Activated CD4-positive, alpha-beta memory T cell treated with anti-CD3 and anti-CD28 coated beads for 36 hours (primary cell): ENCODE results near the gene COQ8B. TPM values are rescaled to one million over a fixed set of nuclear protein-coding genes. Genes with fewer than 3 reads are reported as not detected.

ENCODE experiments used
- CTCF ChIA-PET: fragments of 350-600 bp; sonication (Branson Sonifier 250); formaldehyde crosslinking; loops from one replicate; lab custom pipeline; 2021; ENCODE audit warnings: antibody characterized with exemption, inconsistent platforms; lab: Charles Lee
- POLR2A ChIA-PET: fragments of 350-600 bp; sonication (Branson Sonifier 250); formaldehyde crosslinking; loops from one replicate; lab custom pipeline; 2021; ENCODE audit warnings: antibody characterized with exemption; lab: Charles Lee
- DNase-seq: peaks from one replicate; pipeline ENCODE4 v3.0.0-alpha.2; 2020
- H3K27ac Mint-ChIP-seq: one replicate; pipeline ENCODE4 v1.8.0; 2021; ENCODE audit warnings: mixed read lengths
- H3K27me3 Mint-ChIP-seq: one replicate; pipeline ENCODE4 v1.8.0; 2021; ENCODE audit warnings: mixed read lengths
- H3K36me3 Mint-ChIP-seq: one replicate; pipeline ENCODE4 v1.8.0; 2021; ENCODE audit warnings: mixed read lengths
- H3K4me1 Mint-ChIP-seq: one replicate; pipeline ENCODE4 v1.8.0; 2021; ENCODE audit warnings: low read depth, mixed read lengths
- H3K4me3 Mint-ChIP-seq: one replicate; pipeline ENCODE4 v1.8.0; 2021; ENCODE audit warnings: mild to moderate bottlenecking, mixed read lengths
- H3K9me3 Mint-ChIP-seq: one replicate; pipeline ENCODE4 v1.8.0; 2021; ENCODE audit warnings: mixed read lengths
- intact Hi-C: fragments of 100-400 bp; cut with micrococcal nuclease; formaldehyde crosslinking; loops from one replicate; pipeline ENCODE4 v1.15.1; 2023
- total RNA-seq, 2 experiments: library from RNA; stranded (reverse); gene quantifications; one replicate each; pipeline ENCODE4 v1.2.3, GENCODE V29; 2021

COQ8B gene
- total RNA-seq, 2 experiments from 2014 or later: 31.7 to 36.3 TPM

DNA sequence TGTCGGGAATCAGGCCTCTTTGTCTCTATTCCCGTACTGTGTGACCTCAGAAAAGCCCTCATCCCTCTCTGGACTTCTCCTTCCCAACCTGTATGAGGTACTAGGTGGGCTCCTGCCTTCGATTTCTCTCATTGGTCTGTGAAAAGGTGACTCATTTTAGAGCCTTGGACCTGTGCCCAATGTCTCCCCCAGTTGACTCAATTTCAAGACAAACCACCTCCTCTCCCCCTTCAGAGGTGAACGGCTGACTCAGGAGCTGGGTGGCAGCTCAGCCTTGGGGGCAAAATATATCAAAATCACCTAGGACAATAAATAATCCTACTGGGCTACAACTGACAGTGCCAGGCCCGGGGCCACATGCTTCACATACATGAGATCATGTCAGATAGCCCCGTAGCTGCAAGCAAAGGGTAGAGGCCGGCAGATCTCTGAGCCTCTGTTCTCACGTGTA lies 630 bp downstream of the COQ8B start:
- H3K36me3 Mint-ChIP-seq: peaks cover 12% of the 10 kb centered on the region
- H3K9me3 Mint-ChIP-seq: no peaks in the 10 kb centered on the region
- H3K27me3 Mint-ChIP-seq: no peaks in the 10 kb centered on the region
- peak; percentile 85 for DNase-seq
- intact Hi-C loops: loop anchor here (1.0 kb wide), 8 partner anchors 8 to 681 kb away; partner anchors contain the start of genes ACTMAP, BCKDHA, EXOSC5 and NUMBL
- peak overlapping the region; percentile 93 for H3K4me3 Mint-ChIP-seq
- CTCF ChIA-PET: interaction anchor here (1.3 to 1.7 kb wide), 6 partner anchors 9 to 103 kb away, joined by 3 to 11 read pairs (median 7); partner anchors contain the start of gene NUMBL
- H3K27ac Mint-ChIP-seq: peak overlapping the region; percentile 97
- POLR2A ChIA-PET: interaction anchor here (1.0 to 2.4 kb wide), 8 partner anchors 25 to 89 kb away, joined by 3 to 16 read pairs (median 5); partner anchors contain the start of genes ACTMAP, NUMBL, RAB4B and SNRPA
- peaks cover 53% of the 10 kb centered on the region for H3K4me1 Mint-ChIP-seq

DNA sequence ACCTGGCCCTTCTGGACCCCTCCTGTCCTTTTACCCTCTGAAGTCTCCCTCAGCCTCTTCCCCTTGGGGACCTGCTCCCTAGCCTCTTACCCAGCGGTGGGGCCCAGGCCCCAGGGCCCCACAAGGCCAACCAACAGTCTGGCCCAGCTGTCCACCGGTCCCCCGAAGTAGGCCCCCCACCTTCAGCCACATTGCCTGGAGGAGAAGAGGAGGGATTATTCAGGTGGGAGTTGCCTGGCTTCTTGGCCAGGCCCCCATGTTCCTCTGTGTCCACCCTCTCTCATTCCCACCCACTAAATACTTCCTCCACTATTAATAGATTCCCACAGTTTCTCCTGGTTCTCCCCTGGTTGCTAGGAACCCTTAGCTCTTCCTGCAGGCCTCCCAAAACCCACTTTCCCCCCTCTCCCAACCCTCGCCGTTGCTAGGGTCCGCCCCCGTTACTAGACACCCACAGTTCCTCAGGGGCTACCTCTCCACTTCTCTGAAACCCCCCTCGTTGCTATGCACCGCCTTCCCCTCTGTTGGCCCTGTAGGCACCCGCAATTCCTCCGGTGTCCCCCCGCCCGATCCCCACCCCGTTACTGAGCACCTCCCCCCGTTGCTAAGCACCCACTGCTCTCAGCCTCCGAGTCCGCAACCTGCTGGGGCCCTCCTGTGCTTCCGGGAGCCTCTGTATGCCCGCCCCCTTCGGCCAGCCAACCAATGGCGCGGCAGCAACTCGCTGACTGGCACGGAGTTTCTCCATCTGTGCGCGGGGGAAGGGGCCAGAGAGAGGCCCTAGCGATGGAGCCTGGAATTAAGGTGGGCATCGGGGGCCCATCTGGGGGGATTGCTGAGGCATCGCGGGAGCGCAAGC lies 2.0 kb downstream of the COQ8B start:
- H3K4me1 Mint-ChIP-seq: peaks cover 41% of the 10 kb centered on the region

DNA sequence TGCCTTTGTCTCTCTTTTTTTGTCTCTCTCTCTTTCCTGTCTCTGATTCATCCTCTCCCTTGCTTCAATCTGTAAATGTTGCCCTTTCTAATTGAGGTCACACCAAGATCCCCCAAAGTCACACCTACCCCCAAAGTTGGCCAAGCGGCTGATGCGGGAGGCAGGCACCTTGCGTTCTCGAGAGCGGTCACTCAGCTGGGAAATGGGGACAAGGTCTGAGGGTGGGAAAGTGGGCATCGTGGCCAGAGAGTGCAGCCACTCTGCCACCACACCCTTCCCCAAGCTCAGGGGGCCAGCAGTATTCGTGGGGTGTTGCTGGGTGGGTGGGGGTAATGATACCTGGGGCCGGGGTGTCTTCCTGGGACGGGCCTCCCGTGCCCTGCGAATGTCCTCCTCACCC lies 2.7 kb downstream of the COQ8B start:
- intact Hi-C loops: no loop called here
- H3K36me3 Mint-ChIP-seq: peaks cover 19% of the 10 kb centered on the region
- DNase-seq: no peak

More for the DNA sequence above, 2.0 kb downstream of the COQ8B start:
- Mint-ChIP-seq H3K4me3 (peak overlapping the region; percentile 93), H3K9me3 (no peaks in the 10 kb centered on the region), H3K27ac (peak overlapping the region; percentile 97), H3K36me3 (peaks cover 16% of the 10 kb centered on the region), H3K27me3 (no peaks in the 10 kb centered on the region)
- peak; percentile 97 for DNase-seq
- intact Hi-C loops: loop anchor here (1.0 kb wide), 1 partner anchor 99 kb away; no protein-coding TSS in a partner anchor
- POLR2A ChIA-PET: no interaction called here
- CTCF ChIA-PET: no interaction called here

DNA sequence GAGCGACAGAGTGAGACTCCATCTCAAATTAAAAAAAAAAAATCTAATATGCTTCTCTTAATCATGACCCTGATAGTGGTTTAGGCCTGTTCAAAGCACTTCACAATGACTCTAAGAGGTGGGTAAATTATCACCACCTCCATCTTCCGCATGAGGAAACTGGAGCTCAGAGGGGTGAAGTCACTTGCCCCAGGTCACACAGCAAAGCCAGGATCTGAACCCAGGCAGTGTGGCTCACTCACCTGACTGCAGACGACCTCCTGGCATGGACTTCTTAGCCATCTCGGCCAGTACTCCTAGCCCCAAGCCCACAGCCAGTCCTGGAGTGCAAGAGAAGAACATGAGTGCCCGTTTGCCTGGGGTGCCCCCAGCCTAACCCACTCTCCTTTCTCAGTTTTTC lies 6.9 kb downstream of the COQ8B start:
- H3K4me3 Mint-ChIP-seq: no peak overlapping the region
- H3K27me3 Mint-ChIP-seq: no peaks in the 10 kb centered on the region
- peaks cover 24% of the 10 kb centered on the region for H3K36me3 Mint-ChIP-seq
- intact Hi-C loops: no loop called here
- no peak overlapping the region for H3K27ac Mint-ChIP-seq
- H3K4me1 Mint-ChIP-seq: peaks cover 16% of the 10 kb centered on the region
- POLR2A ChIA-PET: no interaction called here
- DNase-seq: no peak
- CTCF ChIA-PET: interaction anchor here (0.6 kb wide), 1 partner anchor 997 kb away, joined by 3 read pairs; no protein-coding TSS in a partner anchor
- no peaks in the 10 kb centered on the region for H3K9me3 Mint-ChIP-seq

More for the DNA sequence above, 2.7 kb downstream of the COQ8B start:
- ChIA-PET POLR2A (no interaction called here), CTCF (no interaction called here)
- peaks cover 35% of the 10 kb centered on the region for H3K4me1 Mint-ChIP-seq
- peak overlapping the region; percentile 52 for H3K27ac Mint-ChIP-seq
- H3K27me3 Mint-ChIP-seq: no peaks in the 10 kb centered on the region
- peak overlapping the region; percentile 93 for H3K4me3 Mint-ChIP-seq
- no peaks in the 10 kb centered on the region for H3K9me3 Mint-ChIP-seq

DNA sequence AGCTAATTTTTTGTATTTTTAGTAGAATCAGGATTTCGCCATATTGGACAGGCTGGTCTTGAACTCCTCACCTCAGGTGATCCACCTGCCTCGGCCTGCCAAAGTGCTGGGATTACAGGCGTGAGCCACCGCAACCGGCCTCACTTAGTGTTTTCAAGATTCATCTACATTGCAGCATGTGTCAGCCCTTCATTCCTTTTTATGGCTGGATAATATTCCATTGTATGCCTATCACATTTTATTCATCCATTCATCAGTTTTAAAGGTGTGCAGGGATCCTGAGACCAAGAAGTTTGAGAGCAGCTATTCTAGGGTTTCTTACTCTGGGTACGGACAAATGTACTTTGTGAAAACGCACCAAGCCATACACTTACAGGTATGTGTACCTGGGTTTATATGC lies 9.1 kb downstream of the COQ8B start:
- Mint-ChIP-seq H3K27me3 (no peaks in the 10 kb centered on the region), H3K9me3 (no peaks in the 10 kb centered on the region), H3K36me3 (peaks cover 30% of the 10 kb centered on the region), H3K27ac (no peak overlapping the region), H3K4me1 (peaks cover 5% of the 10 kb centered on the region), H3K4me3 (no peak overlapping the region)
- CTCF ChIA-PET: interaction anchor here (1.1 kb wide), 1 partner anchor 9 kb away, joined by 4 read pairs; the partner anchor contains the start of genes COQ8B and ITPKC
- intact Hi-C loops: no loop called here
- POLR2A ChIA-PET: no interaction called here
- DNase-seq: no peak

DNA sequence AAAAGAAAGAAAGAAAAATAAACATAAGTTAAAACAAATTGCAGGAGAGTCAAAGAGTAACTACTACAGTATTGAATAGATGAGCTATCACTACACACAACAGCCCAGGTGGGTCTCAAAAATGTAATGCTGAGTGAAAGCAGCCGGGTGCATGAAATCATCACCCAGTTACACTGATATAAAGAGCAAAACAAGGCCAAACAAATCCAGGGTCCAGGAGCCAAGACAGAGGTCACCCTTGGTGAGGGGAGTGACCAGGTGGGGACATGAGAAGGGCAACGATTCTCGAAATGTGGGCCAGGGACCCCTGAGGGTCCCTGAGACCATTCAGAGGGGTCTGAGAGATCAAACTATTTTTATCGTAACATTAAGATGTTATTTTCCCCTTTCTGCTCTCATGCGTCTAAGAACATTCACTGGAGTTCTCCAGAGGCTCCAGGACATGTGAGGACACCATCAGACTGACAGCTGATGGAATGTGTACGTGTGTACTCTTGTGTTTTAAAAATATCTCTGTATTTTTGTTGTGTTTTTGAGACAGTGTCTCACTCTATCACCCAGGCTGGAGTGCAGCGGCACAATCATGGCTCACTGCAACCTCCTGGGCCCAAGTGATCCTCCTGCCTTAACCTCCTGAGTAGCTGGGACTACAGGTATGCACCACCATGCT lies 10.6 kb downstream of the COQ8B start:
- POLR2A ChIA-PET: no interaction called here
- Mint-ChIP-seq H3K27me3 (no peaks in the 10 kb centered on the region), H3K4me1 (no peaks in the 10 kb centered on the region), H3K4me3 (no peak overlapping the region), H3K9me3 (no peaks in the 10 kb centered on the region), H3K27ac (no peak overlapping the region), H3K36me3 (peaks cover 26% of the 10 kb centered on the region)
- no peak for DNase-seq
- intact Hi-C loops: no loop called here
- CTCF ChIA-PET: no interaction called here

DNA sequence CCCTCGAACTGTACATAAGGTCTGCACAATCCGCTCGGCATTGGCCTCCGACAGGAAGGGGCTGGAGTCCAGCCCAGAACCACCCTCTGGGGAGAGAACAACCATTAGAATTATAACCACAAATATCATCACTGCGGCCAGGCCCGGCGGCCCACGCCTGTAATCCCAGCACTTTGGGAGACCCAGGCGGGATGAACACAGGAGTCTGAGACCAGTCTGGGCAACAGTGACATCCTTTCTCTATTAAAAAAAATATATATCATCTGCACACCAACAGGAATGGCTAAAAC lies 11.4 kb downstream of the COQ8B start:
- H3K4me3 Mint-ChIP-seq: no peak overlapping the region
- no peaks in the 10 kb centered on the region for H3K9me3 Mint-ChIP-seq
- no peak for DNase-seq
- intact Hi-C loops: no loop called here
- H3K27me3 Mint-ChIP-seq: no peaks in the 10 kb centered on the region
- CTCF ChIA-PET: no interaction called here
- H3K4me1 Mint-ChIP-seq: no peaks in the 10 kb centered on the region
- H3K27ac Mint-ChIP-seq: no peak overlapping the region
- POLR2A ChIA-PET: no interaction called here
- H3K36me3 Mint-ChIP-seq: peaks cover 22% of the 10 kb centered on the region

DNA sequence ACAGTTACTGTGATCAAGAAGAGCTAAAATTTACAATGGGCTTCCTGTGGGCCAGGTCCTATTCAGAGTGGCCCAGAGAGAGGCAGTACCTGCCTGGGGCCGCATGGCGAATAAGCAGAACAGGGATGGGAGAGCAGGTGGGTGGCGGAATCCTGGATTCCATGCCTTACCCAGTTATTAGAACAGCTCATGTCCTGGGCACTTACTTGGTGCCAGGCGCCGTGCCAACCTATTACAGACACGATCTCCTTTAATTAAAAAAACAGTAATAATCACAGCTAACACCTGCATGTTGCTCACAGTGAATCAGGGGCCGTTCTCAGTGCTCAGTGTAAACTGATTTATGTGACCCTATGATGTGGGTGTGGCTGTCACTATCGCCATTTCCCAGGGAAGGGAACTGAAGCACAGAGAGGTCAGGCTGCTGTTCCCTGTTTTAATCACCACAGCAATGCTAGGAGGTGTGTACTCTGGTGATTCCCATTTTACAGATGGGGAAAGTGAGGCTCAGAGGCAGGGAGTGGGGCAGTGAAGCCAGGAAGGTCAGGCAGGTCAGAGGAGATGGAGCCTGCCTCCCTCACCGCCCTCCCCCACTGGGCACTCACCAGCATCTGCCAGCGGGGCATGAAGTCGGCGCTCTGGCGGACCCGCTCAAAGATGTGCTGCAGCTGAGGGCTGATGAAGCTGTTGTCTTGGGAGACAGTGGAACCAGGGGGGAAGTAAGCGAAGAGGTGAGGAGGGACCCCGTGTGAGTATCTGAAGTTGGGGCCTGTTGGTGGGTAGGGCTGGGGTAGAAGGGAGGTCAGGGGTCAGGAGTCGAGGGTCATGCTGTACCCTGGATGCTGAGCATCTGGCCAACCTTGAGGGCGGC lies 12.0 kb downstream of the COQ8B start:
- no peak overlapping the region for H3K27ac Mint-ChIP-seq
- H3K27me3 Mint-ChIP-seq: no peaks in the 10 kb centered on the region

DNA sequence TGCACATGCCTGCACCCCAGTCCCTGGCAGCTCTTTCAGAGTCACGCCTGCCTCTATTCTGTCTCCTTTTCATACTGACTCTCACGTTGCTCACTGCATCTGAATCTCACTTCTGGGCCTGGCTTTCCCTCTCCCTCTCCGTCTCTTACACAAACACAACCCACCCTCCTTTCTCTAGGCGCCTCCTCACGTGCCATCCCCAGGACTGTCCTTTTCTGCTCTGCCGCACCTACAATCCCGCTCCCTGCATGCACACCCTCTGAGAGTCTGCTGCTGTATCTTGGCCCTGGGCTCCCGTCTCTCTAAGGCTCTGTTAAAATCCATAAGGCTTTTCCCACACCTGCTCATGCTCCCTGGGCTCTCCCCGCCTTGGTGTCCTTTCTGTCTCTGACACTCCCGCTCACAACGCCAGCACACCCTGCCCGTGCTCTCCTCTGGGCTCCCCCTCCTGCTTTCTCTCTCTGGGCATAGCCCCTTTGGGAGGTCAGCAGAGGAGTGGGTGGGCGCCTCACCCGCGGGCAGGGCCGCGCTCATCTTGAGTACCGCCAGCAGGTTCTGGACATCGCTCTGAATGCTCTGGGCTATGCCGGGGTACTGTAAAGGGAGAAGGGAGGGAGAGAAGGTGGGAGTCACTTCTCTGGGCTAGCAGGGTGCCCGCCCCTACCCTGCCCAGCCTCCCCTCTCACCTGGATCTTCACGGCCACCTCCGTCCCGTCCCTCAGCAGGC lies 13.5 kb downstream of the COQ8B start:
- DNase-seq: no peak
- Mint-ChIP-seq H3K4me3 (no peak overlapping the region), H3K27ac (no peak overlapping the region), H3K27me3 (no peaks in the 10 kb centered on the region), H3K36me3 (peaks cover 14% of the 10 kb centered on the region), H3K4me1 (no peaks in the 10 kb centered on the region), H3K9me3 (no peaks in the 10 kb centered on the region)
- POLR2A ChIA-PET: interaction anchor here (1.0 to 1.2 kb wide), 2 partner anchors 12 to 13 kb away, joined by 3 read pairs; partner anchors contain the start of gene NUMBL
- intact Hi-C loops: no loop called here
- CTCF ChIA-PET: no interaction called here

More for the DNA sequence above, 12.0 kb downstream of the COQ8B start:
- no peak overlapping the region for H3K4me3 Mint-ChIP-seq
- intact Hi-C loops: no loop called here
- H3K9me3 Mint-ChIP-seq: no peaks in the 10 kb centered on the region
- no peak for DNase-seq
- POLR2A ChIA-PET: interaction anchor here (1.2 kb wide), 1 partner anchor 14 kb away, joined by 3 read pairs; the partner anchor contains the start of gene NUMBL
- H3K36me3 Mint-ChIP-seq: peaks cover 20% of the 10 kb centered on the region
- H3K4me1 Mint-ChIP-seq: no peaks in the 10 kb centered on the region
- CTCF ChIA-PET: no interaction called here

DNA sequence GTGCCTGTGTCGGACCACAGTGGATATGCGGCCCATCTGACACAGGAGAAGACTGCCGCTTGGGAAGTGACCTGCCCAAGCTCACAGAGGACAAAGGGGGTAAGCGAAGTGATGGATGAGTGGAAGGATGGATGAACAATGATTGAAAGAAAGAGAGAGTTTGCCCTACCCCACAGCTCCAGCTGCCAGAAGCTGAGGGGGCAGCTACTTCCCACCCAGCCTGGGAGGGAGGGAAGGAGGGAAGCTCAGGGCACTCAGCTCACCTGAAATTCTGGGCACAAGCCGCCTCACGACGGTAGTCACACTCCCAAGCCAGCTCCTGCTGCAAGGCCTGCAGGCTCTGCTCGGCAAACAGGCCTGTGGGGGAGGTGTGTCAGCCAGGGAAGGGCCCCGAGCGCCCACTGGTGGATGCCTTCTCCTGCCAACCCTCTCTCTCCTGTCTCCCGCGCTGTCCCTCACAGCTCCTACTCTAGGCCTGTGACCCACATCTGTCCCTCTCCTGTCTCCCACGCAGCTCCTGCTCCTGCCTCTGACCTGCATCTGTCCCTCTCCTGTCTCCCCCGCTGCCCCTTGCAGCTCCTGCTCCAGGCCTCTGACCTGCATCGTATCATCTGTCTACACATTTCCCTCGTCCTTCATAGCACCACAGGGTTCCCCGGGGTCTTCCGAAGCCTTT lies 14.2 kb downstream of the COQ8B start:
- DNase-seq: no peak
- Mint-ChIP-seq H3K27ac (no peak overlapping the region), H3K4me3 (no peak overlapping the region), H3K27me3 (no peaks in the 10 kb centered on the region), H3K9me3 (no peaks in the 10 kb centered on the region), H3K36me3 (peaks cover 14% of the 10 kb centered on the region), H3K4me1 (no peaks in the 10 kb centered on the region)
- ChIA-PET POLR2A (interaction anchor here (1.0 kb wide), 1 partner anchor 11 kb away, joined by 3 read pairs; no protein-coding TSS in a partner anchor), CTCF (no interaction called here)
- intact Hi-C loops: no loop called here
